Panc1 (cell line): ENCODE measurements around the gene SUCLG2.

Experiments
- CTCF ChIP-seq: fragments of 450-650 bp; IDR thresholded peaks from 2 replicates; pipeline ENCODE4 v1.5.1; 2017; ENCODE audit warnings: mild to moderate bottlenecking
- POLR2AphosphoS5 ChIP-seq: IDR thresholded peaks from 2 replicates; pipeline ENCODE4 v1.6.1; 2012; ENCODE audit warnings: mild to moderate bottlenecking, low read depth, low read length, moderate library complexity
- REST ChIP-seq, 2 experiments: IDR thresholded peaks; 2 replicates each; pipeline ENCODE4 v1.6.1; 2011 to 2012; ENCODE audit warnings: low read depth in 2 of 2, control low read depth in 1 of 2, low read length in 1 of 2, mild to moderate bottlenecking in 1 of 2, moderate library complexity in 1 of 2; ENCODE audit not compliant: insufficient read depth in 1 of 2
- SIN3A ChIP-seq: IDR thresholded peaks from 2 replicates; pipeline ENCODE4 v1.6.1; 2012; ENCODE audit warnings: low read depth, mild to moderate bottlenecking, low read length, moderate library complexity, borderline replicate concordance; ENCODE audit not compliant: insufficient read depth

GRCh38 chr3:67529337-67529736, 125.1 kb downstream of the SUCLG2 start:
- TF ChIP-seq CTCF (peak; percentile 10; the same call in 1 of the 2 replicates), POLR2AphosphoS5 (no peak), SIN3A (no peak), REST (IDR thresholded peaks at IDR 0.05; ENCODE audit: insufficient read depth in 1 of 2, low read depth in 2 of 2, low read length in 1 of 2) (no peak)
